Neural crest cell (in vitro differentiated cells): ENCODE measurements around the gene STMN1. TPM values are rescaled to one million over a fixed set of nuclear protein-coding genes. Genes with fewer than 3 reads are reported as not detected.

Experiments
- DNase-seq: peaks from one replicate; pipeline ENCODE4 v3.0.0; 2021; ENCODE audit warnings: low read depth, mixed read lengths, low spot score
- H3K27ac Mint-ChIP-seq: one replicate; pipeline ENCODE4 v1.8.0; 2021; ENCODE audit warnings: mild to moderate bottlenecking, mixed read lengths; ENCODE audit not compliant: unreplicated experiment
- H3K27me3 Mint-ChIP-seq: 2 replicates; pipeline ENCODE4 v1.8.0; 2021; ENCODE audit warnings: low read depth, mild to moderate bottlenecking, mixed read lengths
- H3K36me3 Mint-ChIP-seq: 2 replicates; pipeline ENCODE4 v1.8.0; 2021; ENCODE audit warnings: low read depth, mild to moderate bottlenecking, mixed read lengths
- H3K4me1 Mint-ChIP-seq: 2 replicates; pipeline ENCODE4 v1.8.0; 2021; ENCODE audit warnings: mixed read lengths
- H3K4me3 Mint-ChIP-seq: one replicate; pipeline ENCODE4 v1.8.0; 2021; ENCODE audit warnings: mild to moderate bottlenecking, mixed read lengths
- H3K9me3 Mint-ChIP-seq: 2 replicates; pipeline ENCODE4 v1.8.0; 2021; ENCODE audit warnings: mixed read lengths
- microRNA-seq: library from miRNA; unstranded; fragments of <30 nt; microRNA quantifications from one replicate; pipeline ENCODE4, GENCODE V29; 2020
- total RNA-seq: library from RNA; stranded (reverse); gene quantifications from 2 replicates; pipeline ENCODE4 v1.2.1, GENCODE V29; 2021
- TF ChIP-seq, protein P1 (sequence below): fragments of 200-600 bp; sonication (generic); conservative IDR thresholded peaks from 2 replicates; pipeline ENCODE4 v1.5.0; 2021; ENCODE audit warnings: antibody characterized with exemption, mild to moderate bottlenecking

STMN1 gene
- total RNA-seq, 1 donor from 2014 or later, result 934 TPM

DNA sequence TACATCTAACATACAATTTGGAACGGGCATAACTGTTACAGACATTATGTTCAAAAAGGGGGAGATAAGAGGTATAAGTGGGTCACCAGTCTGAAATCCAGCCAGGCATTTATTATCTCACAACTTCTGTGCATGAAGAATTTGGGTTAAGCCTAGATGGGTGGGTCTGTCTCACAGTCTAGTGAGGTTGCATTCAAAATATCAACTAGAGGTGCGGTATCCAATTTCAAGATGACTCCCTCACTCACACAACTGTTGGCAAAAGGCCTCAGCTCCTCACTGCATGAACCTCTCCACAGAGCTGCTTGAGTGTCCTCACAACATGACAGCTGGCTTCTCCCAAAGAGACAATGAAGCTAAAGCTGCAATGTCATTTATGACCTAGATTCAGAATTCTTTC is 51.7 kb downstream of the STMN1 start:
- no peaks in the 10 kb centered on the region for H3K27me3 Mint-ChIP-seq

More for the DNA sequence above, 51.7 kb downstream of the STMN1 start:
- Mint-ChIP-seq H3K4me1 (peaks cover 24% of the 10 kb centered on the region), H3K36me3 (no peaks in the 10 kb centered on the region), H3K4me3 (no peak overlapping the region), H3K9me3 (no peaks in the 10 kb centered on the region), H3K27ac (no peak overlapping the region)
- no peak for DNase-seq
- TF ChIP-seq, protein P1, sequence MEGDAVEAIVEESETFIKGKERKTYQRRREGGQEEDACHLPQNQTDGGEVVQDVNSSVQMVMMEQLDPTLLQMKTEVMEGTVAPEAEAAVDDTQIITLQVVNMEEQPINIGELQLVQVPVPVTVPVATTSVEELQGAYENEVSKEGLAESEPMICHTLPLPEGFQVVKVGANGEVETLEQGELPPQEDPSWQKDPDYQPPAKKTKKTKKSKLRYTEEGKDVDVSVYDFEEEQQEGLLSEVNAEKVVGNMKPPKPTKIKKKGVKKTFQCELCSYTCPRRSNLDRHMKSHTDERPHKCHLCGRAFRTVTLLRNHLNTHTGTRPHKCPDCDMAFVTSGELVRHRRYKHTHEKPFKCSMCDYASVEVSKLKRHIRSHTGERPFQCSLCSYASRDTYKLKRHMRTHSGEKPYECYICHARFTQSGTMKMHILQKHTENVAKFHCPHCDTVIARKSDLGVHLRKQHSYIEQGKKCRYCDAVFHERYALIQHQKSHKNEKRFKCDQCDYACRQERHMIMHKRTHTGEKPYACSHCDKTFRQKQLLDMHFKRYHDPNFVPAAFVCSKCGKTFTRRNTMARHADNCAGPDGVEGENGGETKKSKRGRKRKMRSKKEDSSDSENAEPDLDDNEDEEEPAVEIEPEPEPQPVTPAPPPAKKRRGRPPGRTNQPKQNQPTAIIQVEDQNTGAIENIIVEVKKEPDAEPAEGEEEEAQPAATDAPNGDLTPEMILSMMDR, result no peak

Small RNAs within 50 kb of the gene (microRNA-seq; reads per million reads assigned to microRNA genes)
- 5.9 reads per million, percentile 3 among the genes with 10 or more reads in this experiment for gene MIR3917

Other genes with a start within 250 kb of the STMN1 start
- gene SELENON, start 106.2 kb downstream of the STMN1 start, total RNA-seq, result 146 and 148 TPM in 2 replicates
- gene MTFR1L, start 86.5 kb downstream of the STMN1 start, total RNA-seq, result 61.1 and 68.6 TPM in 2 replicates
- gene AUNIP, start 47.0 kb downstream of the STMN1 start, total RNA-seq, result 13.6 and 15.2 TPM in 2 replicates
- 12.7 and 13.3 TPM in 2 replicates for gene PAQR7, start 30.7 kb downstream of the STMN1 start, total RNA-seq
- gene PAFAH2, start 91.6 kb upstream of the STMN1 start, total RNA-seq, result 10.6 and 10.7 TPM in 2 replicates
- gene EXTL1, start 115.4 kb upstream of the STMN1 start, total RNA-seq, result 7.6 and 8.1 TPM in 2 replicates
- not detected in 2 replicates for gene SLC30A2, start 139.7 kb upstream of the STMN1 start, total RNA-seq
- gene TRIM63, start 161.2 kb upstream of the STMN1 start, total RNA-seq, result not detected in 2 replicates
- 22.8 and 23.8 TPM in 2 replicates for gene PDIK1L, start 205.4 kb upstream of the STMN1 start, total RNA-seq